Measurements from ENCODE around the gene RUFY2. TPM values are rescaled to one million over a fixed set of nuclear protein-coding genes. Genes with fewer than 3 reads are reported as not detected.

Gene RUFY2
- total RNA-seq, 1 donor from 2014 or later = 12.1 TPM

DNA sequence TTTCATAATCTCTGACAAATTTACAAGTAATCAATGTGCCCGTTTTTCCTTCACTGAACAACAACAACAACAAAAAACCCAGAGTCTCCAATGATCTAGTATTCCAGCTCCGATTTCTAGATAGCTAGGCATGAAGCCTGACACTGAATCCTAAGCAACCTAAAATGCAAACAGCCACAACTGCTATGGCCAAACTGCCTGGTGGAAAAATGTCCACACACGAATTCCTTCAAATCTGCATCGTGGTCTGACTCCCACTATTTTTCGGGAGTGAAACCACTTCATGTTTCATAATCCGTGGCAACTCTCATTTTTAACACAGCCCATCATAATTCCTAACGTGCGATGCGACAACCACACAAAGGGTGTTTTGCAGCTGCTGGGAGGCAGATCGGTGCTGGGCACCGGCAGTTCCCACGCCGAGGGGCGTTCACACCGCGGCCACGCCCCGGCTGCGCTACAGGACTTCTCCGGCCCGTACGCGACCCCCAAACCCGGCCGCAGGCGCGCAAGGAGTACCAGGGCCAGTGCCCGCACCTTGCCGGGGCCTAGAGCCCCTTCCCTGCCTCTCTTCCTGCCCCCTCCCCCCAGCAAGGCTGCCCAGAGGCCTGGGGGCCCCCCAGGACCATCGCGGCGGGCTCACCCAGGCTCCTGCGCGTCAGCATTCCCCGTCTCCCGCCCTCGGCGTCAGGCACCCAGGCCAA is 814 bp downstream of the RUFY2 start:
- Mint-ChIP-seq H3K4me1 (ENCODE audit: low read depth) (peaks cover 14% of the 10 kb centered on the region), H3K4me3 (ENCODE audit: low read depth) (peak overlapping the region; percentile 87), H3K27me3 (ENCODE audit: low read depth) (no peaks in the 10 kb centered on the region), H3K27ac (peak overlapping the region; percentile 80), H3K9me3 (no peaks in the 10 kb centered on the region), H3K36me3 (ENCODE audit: low read depth) (peaks cover 5% of the 10 kb centered on the region)
- intact Hi-C loops (cut with micrococcal nuclease) = loop anchor here (2.0 to 10.0 kb wide), 4 partner anchors 73 to 499 kb away; partner anchors contain the start of genes CCAR1, DDX50, HERC4 and HNRNPH3
- DNase-seq (ENCODE audit: low spot score) = peak; percentile 28

DNA sequence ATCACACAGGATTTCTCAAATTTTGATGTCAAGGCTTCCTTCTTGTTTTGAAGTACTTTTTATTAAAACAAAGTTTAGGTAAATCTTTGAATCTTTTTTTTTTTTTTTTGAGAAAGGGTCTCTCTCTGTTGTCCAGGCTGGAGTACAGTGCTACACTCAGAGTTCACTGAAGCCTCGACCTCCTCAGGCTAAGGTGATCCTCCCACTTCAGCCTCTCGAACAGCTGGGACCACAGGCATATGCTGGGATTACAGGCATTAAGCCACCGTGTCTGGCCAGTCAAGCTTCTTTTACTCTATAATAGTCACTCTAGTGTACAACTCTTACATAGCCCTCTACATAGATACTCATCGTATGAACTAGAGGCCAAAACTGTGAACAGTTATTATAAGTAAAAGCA is 3.4 kb downstream of the RUFY2 start:
- no peak for DNase-seq (ENCODE audit: low spot score)
- intact Hi-C loops (cut with micrococcal nuclease) = loop anchor here (10.0 kb wide), 2 partner anchors 329 to 501 kb away; partner anchors contain the start of genes DDX50 and HERC4
- Mint-ChIP-seq H3K27me3 (ENCODE audit: low read depth) (no peaks in the 10 kb centered on the region), H3K27ac (no peak overlapping the region), H3K4me1 (ENCODE audit: low read depth) (peaks cover 14% of the 10 kb centered on the region), H3K36me3 (ENCODE audit: low read depth) (peaks cover 7% of the 10 kb centered on the region), H3K4me3 (ENCODE audit: low read depth) (no peak overlapping the region), H3K9me3 (no peaks in the 10 kb centered on the region)

DNA sequence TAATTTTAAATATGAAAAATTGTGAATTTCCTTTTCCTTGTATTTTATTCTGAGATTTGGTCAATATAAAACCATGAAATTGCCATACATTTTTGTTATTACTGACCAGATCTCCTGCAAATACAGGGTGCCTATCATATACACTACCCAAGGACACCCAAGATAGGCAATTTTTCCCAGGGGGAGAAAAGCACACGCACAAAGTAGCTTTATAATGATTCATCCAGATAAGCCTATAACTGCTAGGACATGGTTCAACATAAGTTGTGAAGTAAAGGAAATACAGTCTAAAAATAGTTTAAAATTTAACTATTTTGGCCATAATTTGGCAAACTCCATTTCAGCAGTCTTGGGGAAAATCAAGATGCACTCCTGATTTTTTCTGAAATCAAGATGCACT is 4.8 kb downstream of the RUFY2 start:
- no peak overlapping the region for H3K27ac Mint-ChIP-seq

DNA sequence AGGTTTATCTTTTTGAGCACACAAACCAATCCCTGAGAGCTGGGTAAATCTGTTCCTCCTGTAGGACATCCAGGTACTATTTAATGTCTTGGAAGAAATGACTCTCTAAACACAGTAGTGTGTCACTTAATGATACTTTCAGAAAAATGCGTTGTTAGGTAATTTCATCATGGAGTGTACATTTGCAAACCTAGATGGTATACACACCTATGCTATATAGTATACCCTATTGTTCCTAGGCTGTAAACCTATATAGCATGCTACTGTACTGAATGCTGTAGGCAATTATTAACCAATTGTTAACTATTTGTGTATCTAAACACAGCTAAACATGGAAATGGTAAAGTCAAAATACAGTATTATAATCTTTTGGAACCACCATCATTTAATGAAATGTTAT is 10.1 kb downstream of the RUFY2 start:
- peaks cover 22% of the 10 kb centered on the region for H3K36me3 Mint-ChIP-seq (ENCODE audit: low read depth)
- DNase-seq (ENCODE audit: low spot score) = no peak
- H3K4me1 Mint-ChIP-seq (ENCODE audit: low read depth) = no peaks in the 10 kb centered on the region
- H3K9me3 Mint-ChIP-seq = no peaks in the 10 kb centered on the region
- H3K27me3 Mint-ChIP-seq (ENCODE audit: low read depth) = no peaks in the 10 kb centered on the region
- no peak overlapping the region for H3K4me3 Mint-ChIP-seq (ENCODE audit: low read depth)
- no peak overlapping the region for H3K27ac Mint-ChIP-seq
- intact Hi-C loops (cut with micrococcal nuclease) = no loop called here

More for the DNA sequence above, 4.8 kb downstream of the RUFY2 start:
- H3K36me3 Mint-ChIP-seq (ENCODE audit: low read depth) = peaks cover 7% of the 10 kb centered on the region
- no peak overlapping the region for H3K4me3 Mint-ChIP-seq (ENCODE audit: low read depth)
- no peaks in the 10 kb centered on the region for H3K27me3 Mint-ChIP-seq (ENCODE audit: low read depth)
- no peak for DNase-seq (ENCODE audit: low spot score)
- intact Hi-C loops (cut with micrococcal nuclease) = loop anchor here (10.0 kb wide), 2 partner anchors 327 to 503 kb away; partner anchors contain the start of genes DDX50 and HERC4
- no peaks in the 10 kb centered on the region for H3K9me3 Mint-ChIP-seq
- H3K4me1 Mint-ChIP-seq (ENCODE audit: low read depth) = peaks cover 14% of the 10 kb centered on the region

DNA sequence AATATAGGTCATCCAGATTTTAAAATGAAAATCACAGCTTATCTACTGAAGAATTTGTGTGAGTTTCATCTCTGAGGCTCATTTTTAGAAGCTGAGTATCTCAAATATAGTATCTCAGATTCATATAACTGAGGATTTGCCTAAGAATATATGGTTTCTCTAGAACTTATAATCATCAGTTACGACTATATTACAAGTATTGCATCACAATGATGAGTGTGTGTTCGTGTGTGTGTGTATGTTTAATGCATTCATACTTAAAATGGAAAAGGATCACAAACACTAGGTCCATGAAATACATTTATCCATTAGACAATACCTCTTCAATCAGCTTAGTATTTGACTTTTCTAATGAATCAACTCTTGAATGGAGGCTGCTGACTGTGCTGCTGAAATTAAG is 21.3 kb downstream of the RUFY2 start:
- Mint-ChIP-seq H3K9me3 (no peaks in the 10 kb centered on the region), H3K27ac (no peak overlapping the region), H3K36me3 (ENCODE audit: low read depth) (peaks cover 35% of the 10 kb centered on the region), H3K4me1 (ENCODE audit: low read depth) (no peaks in the 10 kb centered on the region), H3K27me3 (ENCODE audit: low read depth) (no peaks in the 10 kb centered on the region), H3K4me3 (ENCODE audit: low read depth) (no peak overlapping the region)
- intact Hi-C loops (cut with micrococcal nuclease) = no loop called here
- DNase-seq (ENCODE audit: low spot score) = no peak

DNA sequence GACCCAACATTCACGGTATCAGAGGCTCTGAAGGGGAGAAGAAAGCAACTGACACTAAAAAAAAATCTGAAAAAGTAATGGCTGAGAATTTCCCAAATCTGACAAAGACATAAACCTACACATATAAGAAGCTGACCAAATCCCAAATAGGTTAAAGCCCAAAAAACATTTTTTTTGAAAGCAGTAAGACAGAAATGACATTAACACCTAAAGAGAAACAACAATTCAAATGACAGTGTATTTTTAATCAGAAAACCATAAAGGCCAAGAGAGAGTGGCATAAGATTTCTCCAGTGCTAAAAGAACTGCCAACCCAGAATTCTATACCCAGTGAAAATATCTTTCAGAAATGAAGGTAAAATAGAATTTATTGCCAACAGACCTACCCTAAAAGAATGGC is 35.5 kb downstream of the RUFY2 start:
- Mint-ChIP-seq H3K4me1 (ENCODE audit: low read depth) (no peaks in the 10 kb centered on the region), H3K27me3 (ENCODE audit: low read depth) (no peaks in the 10 kb centered on the region), H3K9me3 (peaks cover 20% of the 10 kb centered on the region), H3K4me3 (ENCODE audit: low read depth) (no peak overlapping the region), H3K27ac (no peak overlapping the region), H3K36me3 (ENCODE audit: low read depth) (peaks cover 65% of the 10 kb centered on the region)
- no peak for DNase-seq (ENCODE audit: low spot score)
- intact Hi-C loops (cut with micrococcal nuclease) = no loop called here

DNA sequence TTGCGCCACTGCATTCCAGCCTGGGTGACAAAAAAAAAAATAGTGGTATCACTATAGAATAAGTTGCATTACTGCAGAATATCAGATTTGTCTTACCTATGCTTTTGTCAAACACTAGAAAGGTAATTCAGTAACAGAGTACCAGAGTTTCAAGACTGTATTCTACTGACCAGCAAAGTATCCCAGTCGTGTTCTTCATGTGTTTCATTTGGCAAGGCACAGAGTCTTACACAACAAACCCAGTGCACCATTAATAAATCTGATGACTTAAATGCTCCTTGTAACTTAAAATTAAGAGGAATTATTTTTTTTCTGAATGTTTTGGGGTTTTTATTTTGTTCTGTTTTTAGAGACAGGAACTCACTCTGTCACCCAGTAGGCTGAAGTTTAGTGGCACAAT is 40.0 kb downstream of the RUFY2 start:
- Mint-ChIP-seq H3K4me1 (ENCODE audit: low read depth) (peaks cover 4% of the 10 kb centered on the region), H3K9me3 (peaks cover 12% of the 10 kb centered on the region), H3K4me3 (ENCODE audit: low read depth) (no peak overlapping the region), H3K27ac (no peak overlapping the region), H3K36me3 (ENCODE audit: low read depth) (peaks cover 38% of the 10 kb centered on the region), H3K27me3 (ENCODE audit: low read depth) (no peaks in the 10 kb centered on the region)
- intact Hi-C loops (cut with micrococcal nuclease) = no loop called here
- DNase-seq (ENCODE audit: low spot score) = no peak

DNA sequence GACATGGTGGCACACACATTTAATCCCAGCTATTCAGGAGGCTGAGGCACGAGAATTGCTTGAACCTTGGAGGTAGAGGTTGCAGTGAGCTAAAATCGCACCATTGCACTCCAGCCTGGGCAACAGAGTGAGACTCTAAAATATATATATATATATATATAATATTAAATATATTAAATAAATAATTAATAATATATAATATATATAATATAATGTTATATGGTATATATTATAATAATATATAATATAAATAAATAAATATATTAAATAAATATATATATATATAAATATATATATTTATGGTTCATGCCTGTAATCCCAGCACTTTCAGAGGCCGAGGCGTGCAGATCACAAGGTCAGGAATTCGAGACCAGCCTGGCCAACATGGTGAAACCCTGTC is 40.5 kb downstream of the RUFY2 start:
- no peaks in the 10 kb centered on the region for H3K27me3 Mint-ChIP-seq (ENCODE audit: low read depth)
- no peak overlapping the region for H3K27ac Mint-ChIP-seq
- peaks cover 4% of the 10 kb centered on the region for H3K4me1 Mint-ChIP-seq (ENCODE audit: low read depth)
- peaks cover 9% of the 10 kb centered on the region for H3K9me3 Mint-ChIP-seq
- no peak overlapping the region for H3K4me3 Mint-ChIP-seq (ENCODE audit: low read depth)
- intact Hi-C loops (cut with micrococcal nuclease) = no loop called here
- no peak for DNase-seq (ENCODE audit: low spot score)
- peaks cover 37% of the 10 kb centered on the region for H3K36me3 Mint-ChIP-seq (ENCODE audit: low read depth)

DNA sequence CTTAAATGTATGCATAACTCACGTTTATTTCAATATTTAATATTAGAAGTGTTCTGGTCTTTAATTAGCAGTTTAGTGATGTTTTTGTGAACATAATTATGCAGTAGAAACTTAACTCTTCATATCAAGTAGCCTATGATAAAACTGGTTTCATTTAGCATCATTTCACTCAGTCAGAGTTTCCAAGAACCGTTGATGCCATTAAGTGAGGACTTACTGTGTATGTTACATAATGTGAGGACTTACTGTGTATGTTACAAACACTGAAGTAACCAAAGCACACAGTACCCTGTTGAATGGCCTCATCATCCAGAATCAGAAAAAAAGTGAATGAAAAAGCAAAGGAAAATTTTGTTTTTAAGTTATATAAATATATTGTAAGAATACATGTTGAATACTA is 41.5 kb downstream of the RUFY2 start:
- intact Hi-C loops (cut with micrococcal nuclease) = no loop called here
- Mint-ChIP-seq H3K36me3 (ENCODE audit: low read depth) (peaks cover 33% of the 10 kb centered on the region), H3K9me3 (peaks cover 4% of the 10 kb centered on the region), H3K27me3 (ENCODE audit: low read depth) (no peaks in the 10 kb centered on the region), H3K4me3 (ENCODE audit: low read depth) (no peak overlapping the region), H3K27ac (no peak overlapping the region), H3K4me1 (ENCODE audit: low read depth) (peaks cover 4% of the 10 kb centered on the region)
- no peak for DNase-seq (ENCODE audit: low spot score)

DNA sequence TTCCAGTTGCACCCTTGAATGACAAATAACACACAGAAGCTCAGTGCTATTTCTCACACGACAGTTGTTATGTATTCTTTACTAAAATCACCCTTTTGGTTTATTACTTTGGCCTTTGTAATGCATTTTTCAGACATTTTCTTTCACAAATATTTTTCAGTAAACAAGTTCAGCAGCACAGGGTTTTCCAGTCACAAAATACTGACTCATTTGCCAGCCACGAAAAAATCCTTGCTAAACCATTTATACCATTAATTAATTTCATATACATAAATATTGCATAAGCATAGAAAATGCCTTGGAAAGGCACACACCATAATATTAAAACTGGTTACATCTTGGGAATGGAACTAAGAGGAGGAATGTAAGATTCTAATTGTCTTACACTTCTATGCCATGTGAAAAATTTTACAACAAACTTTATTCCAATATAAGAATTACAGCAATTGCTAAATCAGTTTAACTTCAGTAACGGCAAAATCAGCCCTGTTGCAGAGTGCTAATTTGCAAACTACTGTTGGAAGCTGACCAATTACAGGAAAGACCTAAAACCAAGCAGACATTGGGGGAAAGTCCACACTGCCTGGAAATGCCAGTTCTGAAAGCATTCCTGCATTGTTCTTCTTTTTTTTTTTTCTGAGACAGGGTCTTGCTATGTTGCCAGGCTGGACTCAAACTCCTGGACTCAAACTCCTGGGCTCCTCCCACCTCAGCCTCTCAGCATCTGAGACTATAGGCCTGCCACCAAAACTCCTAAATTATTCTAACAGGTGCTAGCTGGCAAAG is 42.8 kb downstream of the RUFY2 start:
- Mint-ChIP-seq H3K4me3 (ENCODE audit: low read depth) (no peak overlapping the region), H3K27me3 (ENCODE audit: low read depth) (no peaks in the 10 kb centered on the region), H3K4me1 (ENCODE audit: low read depth) (peaks cover 4% of the 10 kb centered on the region), H3K36me3 (ENCODE audit: low read depth) (peaks cover 26% of the 10 kb centered on the region), H3K27ac (no peak overlapping the region), H3K9me3 (no peaks in the 10 kb centered on the region)
- DNase-seq (ENCODE audit: low spot score) = no peak
- intact Hi-C loops (cut with micrococcal nuclease) = no loop called here

DNA sequence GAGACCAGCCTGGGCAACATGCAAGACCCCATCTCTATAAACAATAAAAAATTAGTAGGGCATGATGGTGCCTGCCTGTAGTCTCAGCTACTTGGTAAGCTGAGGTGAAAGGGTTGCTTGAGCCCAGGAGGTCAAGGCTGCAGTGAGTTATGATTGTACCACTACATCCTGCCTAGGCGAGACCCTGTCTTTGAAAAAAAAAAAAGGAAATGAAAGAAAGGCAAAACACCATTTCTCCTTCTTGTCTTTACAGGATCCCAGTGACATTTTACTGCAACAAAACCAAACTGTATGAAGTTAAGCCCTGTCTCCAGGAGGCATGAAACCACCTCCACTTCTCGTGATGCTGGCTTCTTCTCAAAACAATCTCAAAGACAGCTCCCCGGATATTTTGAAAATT is 44.5 kb downstream of the RUFY2 start:
- DNase-seq (ENCODE audit: low spot score) = no peak
- H3K4me3 Mint-ChIP-seq (ENCODE audit: low read depth) = no peak overlapping the region
- peaks cover 4% of the 10 kb centered on the region for H3K4me1 Mint-ChIP-seq (ENCODE audit: low read depth)
- peaks cover 24% of the 10 kb centered on the region for H3K36me3 Mint-ChIP-seq (ENCODE audit: low read depth)
- H3K27me3 Mint-ChIP-seq (ENCODE audit: low read depth) = no peaks in the 10 kb centered on the region
- intact Hi-C loops (cut with micrococcal nuclease) = no loop called here
- H3K9me3 Mint-ChIP-seq = no peaks in the 10 kb centered on the region
- H3K27ac Mint-ChIP-seq = no peak overlapping the region

DNA sequence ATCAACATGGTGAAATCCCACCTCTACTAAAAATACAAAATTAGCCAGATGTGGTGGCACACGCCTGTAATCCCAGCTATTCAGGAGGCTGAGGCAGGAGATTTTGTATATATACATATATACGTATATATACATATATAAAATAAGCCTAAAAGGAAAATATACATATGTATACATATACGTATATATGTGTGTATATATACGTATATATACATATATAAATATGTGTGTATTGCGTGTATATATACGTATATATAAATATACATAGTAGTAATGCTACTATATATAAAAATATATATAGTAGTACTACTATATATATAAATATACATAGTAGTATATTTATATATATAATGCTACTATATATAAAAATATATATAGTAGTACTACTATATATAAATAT is 47.9 kb downstream of the RUFY2 start:
- DNase-seq (ENCODE audit: low spot score) = no peak
- peaks cover 22% of the 10 kb centered on the region for H3K36me3 Mint-ChIP-seq (ENCODE audit: low read depth)
- no peaks in the 10 kb centered on the region for H3K4me1 Mint-ChIP-seq (ENCODE audit: low read depth)
- no peaks in the 10 kb centered on the region for H3K9me3 Mint-ChIP-seq
- intact Hi-C loops (cut with micrococcal nuclease) = no loop called here
- H3K4me3 Mint-ChIP-seq (ENCODE audit: low read depth) = no peak overlapping the region
- H3K27me3 Mint-ChIP-seq (ENCODE audit: low read depth) = no peaks in the 10 kb centered on the region
- H3K27ac Mint-ChIP-seq = no peak overlapping the region

DNA sequence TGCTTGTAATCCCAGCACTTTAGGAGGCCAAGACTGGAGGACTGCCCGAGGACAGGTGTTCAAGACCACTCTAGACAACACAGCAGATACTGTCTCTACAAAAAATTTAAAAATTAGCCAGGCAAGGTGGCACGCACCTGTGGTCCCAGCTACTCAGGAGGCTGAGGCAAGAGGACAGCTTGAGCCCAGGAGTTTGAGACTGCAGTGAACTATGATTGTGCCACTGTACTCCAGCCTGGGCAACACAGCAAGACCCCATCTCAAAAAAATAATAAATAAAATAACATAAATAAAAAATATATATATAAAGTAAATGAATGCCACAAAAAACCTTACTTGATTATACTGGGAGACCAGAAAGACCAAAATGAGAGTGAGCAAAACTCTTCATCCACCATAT is 53.5 kb downstream of the RUFY2 start:
- Mint-ChIP-seq H3K4me3 (ENCODE audit: low read depth) (no peak overlapping the region), H3K27ac (no peak overlapping the region), H3K36me3 (ENCODE audit: low read depth) (peaks cover 25% of the 10 kb centered on the region), H3K27me3 (ENCODE audit: low read depth) (no peaks in the 10 kb centered on the region), H3K9me3 (no peaks in the 10 kb centered on the region), H3K4me1 (ENCODE audit: low read depth) (peaks cover 1% of the 10 kb centered on the region)
- intact Hi-C loops (cut with micrococcal nuclease) = no loop called here
- no peak for DNase-seq (ENCODE audit: low spot score)
